GM12874 (cell line): ENCODE results near the gene TMEM108.

ENCODE experiments used
- CTCF ChIP-seq: IDR thresholded peaks from 2 replicates; pipeline ENCODE4 v1.5.1; 2011; ENCODE audit warnings: low read depth, mild to moderate bottlenecking, control low read depth, low read length, moderate library complexity; ENCODE audit not compliant: insufficient read depth

TMEM108 gene

GRCh38 chr3:133079621-133080020, 41.4 kb downstream of the TMEM108 start:
- no peak for TF ChIP-seq CTCF

GRCh38 chr3:133081016-133081415, 42.8 kb downstream of the TMEM108 start:
- TF ChIP-seq CTCF = no peak

GRCh38 chr3:133083395-133083794, 45.2 kb downstream of the TMEM108 start:
- TF ChIP-seq CTCF = no peak

GRCh38 chr3:133089906-133090485, 51.8 kb downstream of the TMEM108 start:
- TF ChIP-seq CTCF = no peak

DNA sequence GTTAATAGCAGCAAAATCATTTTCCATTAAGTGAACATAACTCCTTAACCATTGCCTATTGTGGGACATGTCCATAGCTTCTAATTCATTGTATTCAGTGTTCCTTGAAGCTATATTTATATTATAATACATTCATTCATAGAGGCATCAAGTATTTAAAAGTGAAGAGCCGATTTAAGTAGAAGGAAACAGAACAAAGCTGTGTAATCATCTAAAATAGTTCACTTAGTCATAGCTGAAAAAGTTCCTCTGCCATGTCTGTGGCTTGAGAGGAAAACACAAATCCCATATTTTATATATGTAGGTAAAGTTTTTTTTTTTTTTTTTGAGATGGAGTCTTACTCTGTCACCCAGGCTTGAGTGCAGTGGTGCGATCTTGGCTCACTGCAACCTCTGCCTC, 54.5 kb downstream of the TMEM108 start:
- TF ChIP-seq CTCF = no peak

- no peak for TF ChIP-seq CTCF
Observed at GRCh38 chr3:133093366-133093765, 55.2 kb downstream of the TMEM108 start.

GRCh38 chr3:133096900-133097613, 58.9 kb downstream of the TMEM108 start:
- no peak for TF ChIP-seq CTCF
